Common myeloid progenitor, CD34-positive (primary cell): ENCODE data around the gene B3GALT5.

ENCODE experiments used
- CTCF ChIA-PET: fragments of 350-600 bp; sonication (Branson Sonifier 250); formaldehyde crosslinking; loops from one replicate; lab custom pipeline; 2021; ENCODE audit warnings: antibody characterized with exemption; lab: Charles Lee
- POLR2A ChIA-PET: fragments of 350-600 bp; sonication (Branson Sonifier 250); formaldehyde crosslinking; loops from one replicate; lab custom pipeline; 2021; ENCODE audit warnings: antibody characterized with exemption; lab: Charles Lee
- DNase-seq, 3 donors: peaks; one replicate each; pipeline versions ENCODE4 v3.0.0 to v3.0.0-alpha.2; 2013
- H3K27ac ChIP-seq, 2 experiments: 1 replicate in 1 of 2; 2 replicates in 1 of 2; pipeline ENCODE4 v1.7.0; 2013; ENCODE audit warnings: inconsistent platforms in 2 of 2, low read length in 2 of 2, mild to moderate bottlenecking in 2 of 2, low read depth in 1 of 2, moderate library complexity in 1 of 2; ENCODE audit not compliant: severe bottlenecking in 2 of 2, insufficient read depth in 1 of 2, poor library complexity in 1 of 2
- H3K27me3 ChIP-seq, 5 experiments: replicated peaks in 2 of 5; 1 replicate in 3 of 5; 2 replicates in 2 of 5; pipeline versions ENCODE4 v1.6.1 to v1.7.0; 2013; ENCODE audit warnings: low read length in 4 of 5, mild to moderate bottlenecking in 2 of 5, moderate library complexity in 2 of 5, inconsistent platforms in 1 of 5; ENCODE audit not compliant: insufficient read depth in 5 of 5, control insufficient read depth in 4 of 5
- H3K36me3 ChIP-seq, 4 experiments: 1 replicate in 2 of 4; 2 replicates in 2 of 4; pipeline versions ENCODE4 v1.6.1 to v1.7.0; 2013; ENCODE audit warnings: low read length in 3 of 4, control low read depth in 1 of 4, mild to moderate bottlenecking in 1 of 4; ENCODE audit not compliant: control insufficient read depth in 4 of 4, insufficient read depth in 4 of 4
- H3K4me1 ChIP-seq, 4 experiments: 1 replicate in 3 of 4; 2 replicates in 1 of 4; pipeline versions ENCODE4 v1.6.1 to v1.7.1; 2013; ENCODE audit warnings: low read length in 3 of 4, mild to moderate bottlenecking in 3 of 4, control low read depth in 1 of 4, inconsistent platforms in 1 of 4, moderate library complexity in 1 of 4; ENCODE audit not compliant: control insufficient read depth in 4 of 4, insufficient read depth in 4 of 4; ENCODE audit errors: control extremely low read depth in 1 of 4
- H3K4me3 ChIP-seq, 7 experiments: 1 replicate in 4 of 7; 2 replicates in 3 of 7; pipeline versions ENCODE4 v1.5.1 to v1.7.0; 2013; ENCODE audit warnings: mild to moderate bottlenecking in 7 of 7, low read length in 6 of 7, moderate library complexity in 6 of 7, inconsistent platforms in 2 of 7, low read depth in 2 of 7, control low read depth in 1 of 7; ENCODE audit not compliant: insufficient read depth in 4 of 7, control insufficient read depth in 1 of 7; ENCODE audit errors: extremely low read depth in 1 of 7
- H3K9me3 ChIP-seq, 5 experiments: 1 replicate in 4 of 5; 2 replicates in 1 of 5; pipeline versions ENCODE4 v1.6.1 to v1.7.1; 2013; ENCODE audit warnings: low read length in 4 of 5, mild to moderate bottlenecking in 2 of 5, inconsistent platforms in 1 of 5, low read depth in 1 of 5, moderate library complexity in 1 of 5; ENCODE audit not compliant: control insufficient read depth in 4 of 5, insufficient read depth in 2 of 5; ENCODE audit errors: control extremely low read depth in 1 of 5
- WGBS: methylation state at CpG from one replicate; pipeline ENCODE4 v1.1.5; 2013; ENCODE audit not compliant: insufficient coverage; 5-methylcytosine and 5-hydroxymethylcytosine counted together

The B3GALT5 gene

DNA sequence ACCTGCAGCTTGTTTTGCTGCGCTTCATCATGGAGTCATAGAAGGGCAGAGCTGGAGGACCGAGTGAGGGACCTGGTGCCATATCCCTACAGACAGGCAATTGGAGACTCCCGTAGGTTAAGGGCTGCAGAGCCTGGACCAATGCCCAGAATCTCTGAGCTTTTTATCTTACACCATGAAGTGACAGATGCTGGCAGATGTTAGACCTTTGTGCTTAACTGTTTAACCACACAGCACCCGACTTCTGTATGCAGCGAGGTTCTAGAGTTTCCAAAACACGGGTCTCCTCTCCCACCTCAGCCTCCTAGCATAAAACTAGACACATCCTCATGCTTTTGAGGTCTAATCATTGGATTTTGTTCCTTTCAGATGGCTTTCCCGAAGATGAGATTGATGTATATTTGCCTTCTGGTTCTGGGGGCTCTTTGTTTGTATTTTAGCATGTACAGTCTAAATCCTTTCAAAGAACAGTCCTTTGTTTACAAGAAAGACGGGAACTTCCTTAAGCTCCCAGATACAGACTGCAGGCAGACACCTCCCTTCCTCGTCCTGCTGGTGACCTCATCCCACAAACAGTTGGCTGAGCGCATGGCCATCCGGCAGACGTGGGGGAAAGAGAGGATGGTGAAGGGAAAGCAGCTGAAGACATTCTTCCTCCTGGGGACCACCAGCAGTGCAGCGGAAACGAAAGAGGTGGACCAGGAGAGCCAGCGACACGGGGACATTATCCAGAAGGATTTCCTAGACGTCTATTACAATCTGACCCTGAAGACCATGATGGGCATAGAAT, 47.6 kb downstream of the B3GALT5 start:
- Histone ChIP-seq H3K27ac (no peak overlapping the region), H3K9me3 (peaks cover 0 to under 1% (median 0%) of the 10 kb centered on the region in 5 experiments), H3K27me3 (peaks cover 0 to 30% (median 4%) of the 10 kb centered on the region in 5 experiments), H3K4me3 (no peak overlapping the region), H3K4me1 (peaks cover 0 to 10% (median 2%) of the 10 kb centered on the region in 4 experiments), H3K36me3 (no peaks in the 10 kb centered on the region)
- CTCF ChIA-PET = no interaction called here
- POLR2A ChIA-PET = interaction anchor here (0.7 kb wide), 1 partner anchor 476 kb away, joined by 3 read pairs; no protein-coding TSS in a partner anchor
- WGBS = 15% methylated on average over 13 of the region's 17 CpGs
- DNase-seq = peak; percentile 6 to 57 (median 28)

DNA sequence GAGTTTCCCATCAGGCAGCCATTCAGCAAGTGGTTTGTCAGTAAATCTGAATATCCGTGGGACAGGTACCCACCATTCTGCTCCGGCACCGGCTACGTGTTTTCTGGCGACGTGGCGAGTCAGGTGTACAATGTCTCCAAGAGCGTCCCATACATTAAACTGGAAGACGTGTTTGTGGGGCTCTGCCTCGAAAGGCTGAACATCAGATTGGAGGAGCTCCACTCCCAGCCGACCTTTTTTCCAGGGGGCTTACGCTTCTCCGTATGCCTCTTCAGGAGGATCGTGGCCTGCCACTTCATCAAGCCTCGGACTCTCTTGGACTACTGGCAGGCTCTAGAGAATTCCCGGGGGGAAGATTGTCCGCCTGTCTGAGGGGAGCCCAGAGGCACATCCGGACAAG, 48.4 kb downstream of the B3GALT5 start:
- peaks cover 0 to 10% (median 2%) of the 10 kb centered on the region in 4 experiments for H3K4me1 ChIP-seq
- H3K36me3 ChIP-seq = no peaks in the 10 kb centered on the region
- POLR2A ChIA-PET = no interaction called here
- 96% methylated on average over 18 of the region's 18 CpGs for WGBS
- H3K9me3 ChIP-seq = no peaks in the 10 kb centered on the region
- CTCF ChIA-PET = no interaction called here
- H3K27me3 ChIP-seq = peaks cover 0 to 30% (median 4%) of the 10 kb centered on the region in 5 experiments
- no peak for DNase-seq
- no peak overlapping the region for H3K27ac ChIP-seq
- no peak overlapping the region for H3K4me3 ChIP-seq

DNA sequence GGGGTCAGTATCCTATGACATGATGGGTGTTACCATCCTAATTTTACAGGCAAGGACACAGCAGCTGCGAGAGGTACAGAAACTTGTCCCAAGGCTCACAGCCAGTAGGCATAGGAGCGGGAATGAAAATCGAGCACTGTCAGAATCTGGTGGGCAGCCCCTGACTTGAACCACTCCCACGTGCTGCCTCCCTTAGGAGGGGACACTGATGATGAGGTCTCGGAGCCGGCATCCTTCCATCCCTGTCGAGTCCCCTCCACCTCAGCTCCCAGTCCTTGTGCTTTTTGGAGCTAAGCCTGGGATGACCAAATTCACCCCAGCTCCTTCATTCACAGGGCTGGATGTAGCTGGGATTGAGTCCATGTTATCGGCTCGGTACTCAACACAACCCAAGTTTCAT, 49.0 kb downstream of the B3GALT5 start:
- Histone ChIP-seq H3K4me1 (peaks cover 0 to 10% (median 2%) of the 10 kb centered on the region in 4 experiments), H3K4me3 (no peak overlapping the region), H3K27me3 (peaks cover 0 to 30% (median 4%) of the 10 kb centered on the region in 5 experiments), H3K36me3 (no peaks in the 10 kb centered on the region), H3K27ac (no peak overlapping the region), H3K9me3 (no peaks in the 10 kb centered on the region)
- CTCF ChIA-PET = no interaction called here
- 90% methylated on average over 7 of the region's 9 CpGs for WGBS
- POLR2A ChIA-PET = no interaction called here
- no peak for DNase-seq

DNA sequence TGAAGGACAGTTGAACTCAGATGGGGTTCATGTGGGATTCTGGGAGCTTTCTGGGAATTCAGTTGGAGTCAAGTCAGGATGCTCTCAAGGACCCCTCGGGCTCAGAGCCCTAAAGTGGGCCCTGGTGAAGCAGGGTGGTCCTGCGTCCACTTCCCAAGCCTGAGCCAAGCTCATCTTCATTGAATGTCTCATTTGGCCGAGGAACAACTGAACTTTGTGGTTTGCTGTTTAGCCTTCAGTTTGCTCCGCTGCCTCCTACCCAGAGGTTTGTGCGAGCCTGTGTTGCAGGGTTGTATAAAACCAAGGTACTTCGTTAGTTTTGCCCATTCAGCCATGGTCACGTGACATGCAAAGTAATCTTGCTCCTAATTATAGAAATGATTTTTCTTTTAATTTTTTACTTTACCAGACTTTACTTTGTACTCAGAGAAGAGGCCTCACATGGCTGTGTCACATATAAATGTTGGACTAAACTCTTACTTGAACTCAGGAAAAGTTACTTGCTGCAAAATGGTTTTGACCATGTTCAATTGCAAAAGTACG, 49.7 kb downstream of the B3GALT5 start:
- H3K27ac ChIP-seq = no peak overlapping the region
- H3K9me3 ChIP-seq = no peaks in the 10 kb centered on the region
- ChIA-PET POLR2A (no interaction called here), CTCF (no interaction called here)
- H3K36me3 ChIP-seq = no peaks in the 10 kb centered on the region
- DNase-seq = no peak
- no peak overlapping the region for H3K4me3 ChIP-seq
- 100% methylated on average over 4 of the region's 8 CpGs for WGBS
- H3K27me3 ChIP-seq = peaks cover 0 to 30% (median 4%) of the 10 kb centered on the region in 5 experiments
- H3K4me1 ChIP-seq = peaks cover 0 to 10% (median 2%) of the 10 kb centered on the region in 4 experiments

DNA sequence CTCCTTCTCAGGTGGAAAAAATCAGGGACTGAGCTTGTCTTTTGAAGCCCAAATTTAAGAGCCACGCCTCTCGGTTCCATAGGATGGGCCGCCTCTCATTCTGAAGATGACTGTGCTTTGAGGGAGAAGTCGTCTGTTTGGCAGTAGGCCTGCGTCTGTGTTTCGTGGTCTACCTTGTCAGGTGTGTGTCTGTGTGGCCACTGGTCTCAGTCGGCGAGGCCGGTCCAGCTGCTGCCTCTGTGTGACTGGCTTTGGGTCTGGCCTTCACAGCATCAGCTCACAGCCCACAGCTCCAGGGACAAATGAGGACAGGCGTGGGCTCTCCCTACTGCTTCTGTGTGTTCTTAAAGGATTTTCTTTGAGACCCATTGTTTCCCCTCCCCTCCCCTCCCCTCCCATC, 50.3 kb downstream of the B3GALT5 start:
- no peak for DNase-seq
- no peak overlapping the region for H3K27ac ChIP-seq
- no peaks in the 10 kb centered on the region for H3K36me3 ChIP-seq
- WGBS = 95% methylated on average over 10 of the region's 10 CpGs
- CTCF ChIA-PET = no interaction called here
- H3K4me1 ChIP-seq = peaks cover 0 to 10% (median 2%) of the 10 kb centered on the region in 4 experiments
- no peak overlapping the region for H3K4me3 ChIP-seq
- H3K27me3 ChIP-seq = peaks cover 0 to 28% (median 4%) of the 10 kb centered on the region in 5 experiments
- POLR2A ChIA-PET = interaction anchor here (0.6 kb wide), 1 partner anchor 95 kb away, joined by 3 read pairs; no protein-coding TSS in a partner anchor
- no peaks in the 10 kb centered on the region for H3K9me3 ChIP-seq

DNA sequence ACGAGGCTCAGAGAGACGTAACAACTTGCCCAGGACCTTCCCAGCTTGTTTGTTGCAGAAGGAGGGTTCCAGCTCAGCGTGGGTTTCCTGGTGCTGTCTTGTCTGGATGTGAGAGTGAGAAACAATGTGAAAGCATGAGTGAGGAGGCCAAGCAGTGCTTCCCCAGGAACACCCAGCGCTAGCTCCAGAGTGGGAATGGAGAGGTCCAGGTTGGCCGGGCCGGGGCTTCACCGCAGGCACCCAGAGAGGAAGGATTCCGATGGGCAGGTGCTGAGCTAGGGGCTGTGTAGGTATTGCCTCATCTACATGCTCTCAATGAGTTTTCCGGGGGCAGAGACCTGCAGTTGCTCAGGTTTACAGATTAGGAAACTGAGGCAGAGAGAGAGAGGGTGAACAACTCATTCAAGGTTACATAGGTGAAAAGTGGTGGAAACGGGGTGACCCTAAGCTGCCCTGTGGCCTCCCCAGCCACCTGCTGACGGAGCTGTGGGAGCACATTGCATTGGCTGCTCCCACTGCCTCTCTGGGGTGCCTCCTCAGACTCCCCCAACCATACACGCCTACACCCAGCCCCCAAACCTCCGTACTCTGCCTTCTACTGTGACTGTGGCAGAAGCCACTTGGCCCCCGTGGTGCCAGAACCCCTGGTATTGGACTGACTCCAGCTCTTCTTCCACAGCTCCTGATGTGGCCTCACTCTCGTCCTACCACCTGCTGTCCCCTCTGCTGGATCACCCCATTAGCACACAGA, 51.2 kb downstream of the B3GALT5 start:
- no peaks in the 10 kb centered on the region for H3K9me3 ChIP-seq
- H3K27me3 ChIP-seq = peaks cover 0 to 29% (median 4%) of the 10 kb centered on the region in 5 experiments
- no peak overlapping the region for H3K27ac ChIP-seq
- POLR2A ChIA-PET = interaction anchor here (0.6 kb wide), 1 partner anchor 96 kb away, joined by 3 read pairs; no protein-coding TSS in a partner anchor
- 94% methylated on average over 15 of the region's 15 CpGs for WGBS
- CTCF ChIA-PET = no interaction called here
- no peak for DNase-seq
- no peak overlapping the region for H3K4me3 ChIP-seq
- no peaks in the 10 kb centered on the region for H3K36me3 ChIP-seq
- H3K4me1 ChIP-seq = peaks cover 0 to 10% (median 2%) of the 10 kb centered on the region in 4 experiments
